GM12878 (cell line): Measurements from ENCODE around the gene PCDHGB6. TPM values are rescaled to one million over a fixed set of nuclear protein-coding genes. Genes with fewer than 3 reads are reported as not detected.
"Not testable (repeated sequence)": the region's sequence is repeated elsewhere in the genome, so short reads cannot be mapped to it uniquely, and the experiment has no call there.

Source experiments
- ATAC-seq: fragments of 200-7000 bp; cut with Tn5 transposase; 3 replicates; pipeline ENCODE4 v1.9.1; 2020; ENCODE audit warnings: mild to moderate bottlenecking, moderate library complexity
- Bru-seq: library from RNA; stranded (reverse); fragments of 400-500 nt; gene quantifications from one replicate; lab custom pipeline; 2021; lab: Mats Ljungman, UMichigan
- BruChase-seq, 2 experiments: library from RNA; stranded (reverse); fragments of 400-500 nt; gene quantifications; one replicate each; lab custom pipeline; 2021; lab: Mats Ljungman, UMichigan
- BruUV-seq: library from RNA; stranded (reverse); fragments of 400-500 nt; replicated peaks from 2 replicates; lab custom pipeline; 2021; lab: Mats Ljungman, UMichigan
- CTCF ChIA-PET: fragments of 300-600 bp; sonication (Branson Sonifier 250); formaldehyde crosslinking; extraction: SDS; loops from one replicate; lab custom pipeline; 2021; ENCODE audit warnings: inconsistent platforms; lab: Yijun Ruan, JAX
- POLR2A ChIA-PET: fragments of 350-600 bp; formaldehyde crosslinking; extraction: SDS; loops from one replicate; lab custom pipeline; 2021; ENCODE audit warnings: inconsistent platforms; lab: Charles Lee
- RAD21 ChIA-PET: fragments of 300-600 bp; sonication (Branson Sonifier 250); formaldehyde crosslinking; loops from one replicate; lab custom pipeline; 2023; ENCODE audit warnings: antibody characterized with exemption; ENCODE audit not compliant: unreplicated experiment; lab: Charles Lee
- SMC1A ChIA-PET: fragments of 300-600 bp; sonication (Branson Sonifier 250); formaldehyde crosslinking; loops from one replicate; lab custom pipeline; 2023; ENCODE audit not compliant: unreplicated experiment, uncharacterized antibody; lab: Charles Lee
- DNase-seq: peaks from one replicate; pipeline ENCODE4 v3.0.0-alpha.2; 2011; ENCODE audit warnings: low read depth, low spot score
- FAIRE-seq: peaks from 3 replicates; lab custom pipeline; 2011; peaks lifted over from hg19 to GRCh38; lab: Jason Lieb, UNC
- H2AFZ ChIP-seq: 2 replicates; pipeline ENCODE4 v1.6.0; 2011; ENCODE audit warnings: low read depth, low read length, control low read depth; ENCODE audit not compliant: control insufficient read depth
- H3K27ac ChIP-seq: 2 replicates; pipeline ENCODE4 v1.5.1; 2011; ENCODE audit warnings: control low read depth; ENCODE audit not compliant: control insufficient read depth, insufficient read depth
- H3K27me3 ChIP-seq, 2 experiments: replicated peaks in 1 of 2; 2 replicates each; pipeline versions ENCODE4 v1.6.0 to v1.6.1; 2011; ENCODE audit warnings: low read length in 1 of 2; ENCODE audit not compliant: control insufficient read depth in 2 of 2, insufficient read depth in 2 of 2
- H3K36me3 ChIP-seq, 2 experiments: 2 replicates each; pipeline ENCODE4 v1.5.1; 2011; ENCODE audit warnings: low read length in 1 of 2; ENCODE audit not compliant: control insufficient read depth in 2 of 2, insufficient read depth in 2 of 2
- H3K4me1 ChIP-seq: 2 replicates; pipeline ENCODE4 v1.6.1; 2011; ENCODE audit warnings: mild to moderate bottlenecking, low read length, moderate library complexity, mixed read lengths; ENCODE audit not compliant: control insufficient read depth, insufficient read depth
- H3K4me2 ChIP-seq: 2 replicates; pipeline ENCODE4 v1.6.0; 2011; ENCODE audit warnings: control low read depth; ENCODE audit not compliant: control insufficient read depth, insufficient read depth
- H3K4me3 ChIP-seq: fragments of 200-600 bp; sonication (generic); 2 replicates; pipeline ENCODE4 v1.5.1; 2016
- H3K79me2 ChIP-seq: 2 replicates; pipeline ENCODE4 v1.6.0; 2011; ENCODE audit warnings: low read length; ENCODE audit not compliant: control insufficient read depth, insufficient read depth
- H3K9ac ChIP-seq: 2 replicates; pipeline ENCODE4 v1.8.0; 2011; ENCODE audit warnings: low read length, control low read depth, mixed read lengths; ENCODE audit not compliant: control insufficient read depth, insufficient read depth
- H3K9me3 ChIP-seq: replicated peaks from 3 replicates; pipeline ENCODE4 v1.5.1; 2011; ENCODE audit warnings: mild to moderate bottlenecking, low read length; ENCODE audit not compliant: control insufficient read depth, insufficient read depth
- H4K20me1 ChIP-seq: 2 replicates; pipeline ENCODE4 v1.6.0; 2011; ENCODE audit not compliant: control insufficient read depth, insufficient read depth
- CBX5 ChIP-seq: sonication (generic); IDR thresholded peaks from 2 replicates; pipeline ENCODE4 v1.6.1; 2016; ENCODE audit warnings: low read depth, moderate library complexity, mild to moderate bottlenecking, inconsistent platforms
- CREB1 ChIP-seq: IDR thresholded peaks from 2 replicates; pipeline ENCODE4 v1.6.1; 2012; ENCODE audit warnings: low read depth, mild to moderate bottlenecking, inconsistent platforms
- CREM ChIP-seq: IDR thresholded peaks from 2 replicates; pipeline ENCODE4 v1.6.1; 2014; ENCODE audit warnings: antibody characterized with exemption, low read depth
- RAD21 ChIP-seq: IDR thresholded peaks from 2 replicates; pipeline ENCODE4 v1.6.1; 2011; ENCODE audit warnings: mild to moderate bottlenecking, low read depth, low read length, moderate library complexity; ENCODE audit not compliant: insufficient read depth
- WGBS: methylation state at CpG from one replicate; pipeline ENCODE4 v1.1.6; 2016; ENCODE audit warnings: low lambda C conversion rate; ENCODE audit not compliant: insufficient replicate concordance, insufficient coverage; ENCODE audit errors: missing lambda C conversion rate; 5-methylcytosine and 5-hydroxymethylcytosine counted together
- in situ Hi-C: fragments of 300-500 bp; cut with MboI; formaldehyde crosslinking; loops from 9 replicates; pipeline ENCODE4 v1.14.3; 2018; ENCODE audit warnings: mixed read lengths
- intact Hi-C: fragments of 100-400 bp; cut with micrococcal nuclease; formaldehyde crosslinking; loops from one replicate; pipeline ENCODE4 v1.14.2; 2022; ENCODE audit not compliant: unreplicated experiment
- long read RNA-seq, 2 experiments: library from polyadenylated mRNA; unstranded; transcript quantifications; one replicate each; pipeline ENCODE4 v2.0.0, GENCODE V29; 2019 to 2020
- polyA minus RNA-seq, 3 experiments: library from RNA; depleted of rRNA, polyadenylated mRNA; stranded (reverse); fragments of >200 nt; gene quantifications; 2 replicates each; pipeline ENCODE4 v1.2.3, GENCODE V29; 2011
- polyA plus RNA-seq, 11 experiments: library from polyadenylated mRNA; depleted of rRNA in 4 of 11; unstranded in 6 of 11; stranded (reverse) in 5 of 11; fragments of >200 nt; fragmentation: Nextera tagmentation in 4 of 11; fragmentation: Illumina TruSeq in 1 of 11; extraction: Ambion mirVana in 4 of 11; extraction: Trizol in 1 of 11; gene quantifications; 1 replicate in 1 of 11; 2 replicates in 10 of 11; pipeline versions ENCODE4 v1.2.1 to v1.2.3, GENCODE V29; 2011 to 2016; ENCODE audit warnings: inconsistent platforms in 2 of 11, missing spikeins in 2 of 11, low read depth in 1 of 11
- total RNA-seq, 4 experiments: library from RNA; depleted of rRNA in 3 of 4; stranded (reverse); fragments of >200 nt in 3 of 4; fragmentation: Illumina TruSeq in 1 of 4; extraction: Trizol in 1 of 4; gene quantifications; 2 replicates each; pipeline versions ENCODE4 v1.2.1 to v1.2.3, GENCODE V29; 2013 to 2021
- TF ChIP-seq, protein P1 (sequence below), 3 experiments: IDR thresholded peaks in 2 of 3; conservative IDR thresholded peaks in 1 of 3; 2 replicates each; pipeline ENCODE4 v1.5.1; 2011; ENCODE audit warnings: low read depth in 3 of 3, low read length in 3 of 3, mild to moderate bottlenecking in 3 of 3, control low read depth in 2 of 3, moderate library complexity in 2 of 3, inconsistent platforms in 1 of 3, mixed read lengths in 1 of 3; ENCODE audit not compliant: control insufficient read depth in 2 of 3, insufficient read depth in 1 of 3; ENCODE audit errors: extremely low read depth in 1 of 3

The PCDHGB6 gene
- total RNA-seq (2013; cell fraction: nucleolus; rRNA removed), result 1.3 and 2.0 TPM in 2 replicates
- 0.34 and 0.49 TPM in 2 replicates for total RNA-seq (2014; rRNA removed)
- total RNA-seq (2014; rRNA removed; fragmentation: Illumina TruSeq; extraction: Trizol), result 0.51 and 0.54 TPM in 2 replicates
- total RNA-seq (2021), result 0.80 and 1.0 TPM in 2 replicates
- 0.46 TPM for polyA plus RNA-seq (2011; ENCODE audit: low read depth)
- polyA plus RNA-seq (2011; rRNA removed), result 0.07 and 0.10 TPM in 2 replicates
- polyA plus RNA-seq (2011; cell fraction: cytosol; rRNA removed), result 0.04 and 0.07 TPM in 2 replicates
- 0.27 and 0.28 TPM in 2 replicates for polyA plus RNA-seq (2011; cell fraction: nucleus; rRNA removed)
- 0.28 and 0.44 TPM in 2 replicates for polyA plus RNA-seq (2012)
- 0.34 and 0.54 TPM in 2 replicates for polyA plus RNA-seq (2014; fragmentation: Illumina TruSeq; extraction: Trizol)
- polyA plus RNA-seq (2014; fragmentation: Nextera tagmentation; extraction: Ambion mirVana), result under 1 TPM; 0.07 to 0.10 TPM
- 0.28 and 0.60 TPM in 2 replicates for polyA plus RNA-seq (2014; rRNA removed)
- under 1 TPM; 0.28 TPM for polyA plus RNA-seq (2016; fragmentation: Nextera tagmentation; extraction: Ambion mirVana)
- polyA minus RNA-seq (2011; rRNA and poly(A)+ RNA removed), result 0.21 and 0.22 TPM in 2 replicates
- polyA minus RNA-seq (2011; cell fraction: cytosol; rRNA and poly(A)+ RNA removed), result not detected in 2 replicates
- polyA minus RNA-seq (2011; cell fraction: nucleus; rRNA and poly(A)+ RNA removed), result 0.12 and 0.38 TPM in 2 replicates
- Bru-seq, nascent RNA, result percentile 30 among the genes with signal in this experiment
- BruChase-seq, experiment 1, labeled RNA remaining after a 6-hour chase, result percentile 30 among the genes with signal in this experiment
- percentile 26 among the genes with signal in this experiment for BruChase-seq, experiment 2, labeled RNA remaining after a 2-hour chase
- long read RNA-seq, experiment 1, result 0 reads
- long read RNA-seq, experiment 2, result 0 reads

DNA sequence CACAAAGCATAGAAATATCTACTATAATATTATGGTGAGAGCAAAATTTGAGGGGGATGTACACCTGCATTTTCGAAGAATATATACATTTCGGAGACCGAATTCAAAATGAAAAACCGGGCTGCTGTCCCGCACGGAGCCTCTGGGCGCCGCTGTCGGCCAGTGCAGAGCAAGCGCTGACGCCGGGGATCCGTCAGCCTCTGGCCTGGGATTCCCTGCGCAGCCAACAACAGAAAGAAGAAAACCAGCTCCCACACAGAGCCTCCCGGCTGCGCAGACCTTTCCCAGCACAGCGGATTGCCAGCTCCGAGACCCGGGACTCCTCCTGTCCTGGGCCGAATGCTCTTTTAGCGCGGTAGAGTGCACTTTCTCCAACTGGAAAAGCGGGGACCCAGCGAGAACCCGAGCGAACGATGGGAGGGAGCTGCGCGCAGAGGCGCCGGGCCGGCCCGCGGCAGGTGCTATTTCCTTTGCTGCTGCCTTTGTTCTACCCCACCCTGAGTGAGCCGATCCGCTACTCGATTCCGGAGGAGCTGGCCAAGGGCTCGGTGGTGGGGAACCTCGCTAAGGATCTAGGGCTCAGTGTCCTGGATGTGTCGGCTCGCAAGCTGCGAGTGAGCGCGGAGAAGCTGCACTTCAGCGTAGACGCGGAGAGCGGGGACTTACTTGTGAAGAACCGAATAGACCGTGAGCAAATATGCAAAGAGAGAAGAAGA is at the start of gene PCDHGB6:
TSS of gene PCDHGB6 (plus strand) at position 232 of the 716 bp plus-strand sequence. CDS start at position 414, 182 bp downstream.
- TF ChIP-seq CREB1 (0 out of 2 replicates have a peak, but pooled peaks have one; percentile 35), RAD21 (peak; percentile 54), CREM (peak; percentile 41; the same call in 1 of the 2 replicates), CBX5 (0 out of 2 replicates have a peak, but pooled peaks have one; percentile 64)
- TF ChIP-seq, protein P1, sequence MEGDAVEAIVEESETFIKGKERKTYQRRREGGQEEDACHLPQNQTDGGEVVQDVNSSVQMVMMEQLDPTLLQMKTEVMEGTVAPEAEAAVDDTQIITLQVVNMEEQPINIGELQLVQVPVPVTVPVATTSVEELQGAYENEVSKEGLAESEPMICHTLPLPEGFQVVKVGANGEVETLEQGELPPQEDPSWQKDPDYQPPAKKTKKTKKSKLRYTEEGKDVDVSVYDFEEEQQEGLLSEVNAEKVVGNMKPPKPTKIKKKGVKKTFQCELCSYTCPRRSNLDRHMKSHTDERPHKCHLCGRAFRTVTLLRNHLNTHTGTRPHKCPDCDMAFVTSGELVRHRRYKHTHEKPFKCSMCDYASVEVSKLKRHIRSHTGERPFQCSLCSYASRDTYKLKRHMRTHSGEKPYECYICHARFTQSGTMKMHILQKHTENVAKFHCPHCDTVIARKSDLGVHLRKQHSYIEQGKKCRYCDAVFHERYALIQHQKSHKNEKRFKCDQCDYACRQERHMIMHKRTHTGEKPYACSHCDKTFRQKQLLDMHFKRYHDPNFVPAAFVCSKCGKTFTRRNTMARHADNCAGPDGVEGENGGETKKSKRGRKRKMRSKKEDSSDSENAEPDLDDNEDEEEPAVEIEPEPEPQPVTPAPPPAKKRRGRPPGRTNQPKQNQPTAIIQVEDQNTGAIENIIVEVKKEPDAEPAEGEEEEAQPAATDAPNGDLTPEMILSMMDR (IDR thresholded peaks at IDR 0.05 in 2 of 3, conservative IDR thresholded peaks at IDR 0.05 in 1 of 3; ENCODE audit: control insufficient read depth in 2 of 3, extremely low read depth in 1 of 3, insufficient read depth in 1 of 3, low read depth in 3 of 3, low read length in 3 of 3), result peak; percentile 56 to 57 (median 56); a peak in 5 of 6 replicates
- Histone ChIP-seq H3K9me3 (peaks cover 13% of the 10 kb centered on the region; the same call in 2 of the 3 replicates), H3K4me2 (0 out of 2 replicates have a peak within 1 kb of the TSS, but pooled peaks have one; percentile 9)
- SMC1A ChIA-PET, result interaction anchor here (1.6 kb wide), 1 partner anchor 150 kb away, joined by 4 read pairs; no protein-coding TSS in a partner anchor
- H3K27me3 ChIP-seq, H3K4me3 ChIP-seq, FAIRE-seq, H3K9ac ChIP-seq, H3K36me3 ChIP-seq, intact Hi-C loops, H4K20me1 ChIP-seq, H3K4me1 ChIP-seq, H3K79me2 ChIP-seq, H2AFZ ChIP-seq, POLR2A ChIA-PET, in situ Hi-C loops, BruUV-seq, H3K27ac ChIP-seq, DNase-seq: not testable (repeated sequence)
- peak; percentile 69 for ATAC-seq
- CTCF ChIA-PET, result interaction anchor here (1.1 to 3.7 kb wide), 6 partner anchors 11 to 156 kb away, joined by 3 to 20 read pairs (median 8); partner anchors contain the start of genes PCDHGA12, PCDHGB3 and PCDHGC3
- 81% methylated on average over 43 of the region's 51 CpGs for WGBS
- RAD21 ChIA-PET, result interaction anchor here (1.0 kb wide), 1 partner anchor 156 kb away, joined by 4 read pairs; no protein-coding TSS in a partner anchor
